GM18517 (cell line): ENCODE results near the gene SMIM10.
"Not testable (repeated sequence)": the region's sequence is repeated elsewhere in the genome, so short reads cannot be mapped to it uniquely, and the experiment has no call there.

Source experiments
- ATAC-seq: cut with Tn5 transposase; IDR thresholded peaks from one replicate; pipeline ENCODE4 v1.9.1; 2021; ENCODE audit warnings: mild to moderate bottlenecking, moderate library complexity; ENCODE audit not compliant: unreplicated experiment

The SMIM10 gene

GRCh38 chrX:135009838-135010237 is 19.0 kb downstream of the SMIM10 start:
- no peak for ATAC-seq

- no peak for ATAC-seq
These were observed 20.1 kb downstream of the SMIM10 start for GRCh38 chrX:135010921-135011320.

- no peak for ATAC-seq
These were observed 24.9 kb downstream of the SMIM10 start for GRCh38 chrX:135015523-135016245.

DNA sequence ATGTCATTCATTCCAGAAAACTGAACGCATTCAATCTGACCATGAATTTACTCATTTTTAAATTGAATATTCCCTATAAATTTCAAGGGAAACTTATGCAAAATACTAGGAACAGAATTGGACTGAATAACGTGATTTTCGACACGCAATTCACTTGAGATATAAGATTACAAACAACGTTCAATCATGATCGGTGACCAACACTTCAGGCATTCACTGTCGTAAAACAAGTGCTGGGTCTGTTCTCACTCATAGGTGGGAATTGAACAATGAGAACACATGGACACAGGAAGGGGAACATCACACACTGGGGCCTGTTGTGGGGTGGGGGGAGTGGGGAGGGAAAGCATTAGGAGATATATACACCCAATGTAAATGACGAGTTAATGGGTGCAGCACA is 29.1 kb downstream of the SMIM10 start:
- not testable (repeated sequence) for ATAC-seq

DNA sequence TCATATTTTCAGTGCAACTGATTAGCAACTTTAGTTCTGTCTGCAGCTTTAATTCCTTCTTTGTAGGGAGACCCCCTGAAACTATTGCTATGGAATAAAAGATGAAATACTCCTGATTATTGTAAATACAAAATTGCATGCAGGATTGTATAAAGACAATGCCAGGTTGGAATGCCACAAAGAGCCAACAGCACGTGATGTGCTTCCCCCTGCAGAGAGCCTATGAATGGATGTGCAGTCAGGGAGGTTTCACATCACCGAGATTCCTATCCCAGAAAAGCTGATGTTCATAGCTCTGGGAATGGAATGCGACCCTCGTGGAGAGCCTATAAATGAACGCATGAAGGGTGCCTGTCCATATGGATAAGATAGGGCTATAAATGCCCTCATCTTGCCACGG is 33.0 kb downstream of the SMIM10 start:
- not testable (repeated sequence) for ATAC-seq

- no peak for ATAC-seq
These were observed 33.7 kb downstream of the SMIM10 start for GRCh38 chrX:135024526-135024925.

- not testable (repeated sequence) for ATAC-seq
These were observed 39.6 kb downstream of the SMIM10 start for GRCh38 chrX:135030207-135030963.

DNA sequence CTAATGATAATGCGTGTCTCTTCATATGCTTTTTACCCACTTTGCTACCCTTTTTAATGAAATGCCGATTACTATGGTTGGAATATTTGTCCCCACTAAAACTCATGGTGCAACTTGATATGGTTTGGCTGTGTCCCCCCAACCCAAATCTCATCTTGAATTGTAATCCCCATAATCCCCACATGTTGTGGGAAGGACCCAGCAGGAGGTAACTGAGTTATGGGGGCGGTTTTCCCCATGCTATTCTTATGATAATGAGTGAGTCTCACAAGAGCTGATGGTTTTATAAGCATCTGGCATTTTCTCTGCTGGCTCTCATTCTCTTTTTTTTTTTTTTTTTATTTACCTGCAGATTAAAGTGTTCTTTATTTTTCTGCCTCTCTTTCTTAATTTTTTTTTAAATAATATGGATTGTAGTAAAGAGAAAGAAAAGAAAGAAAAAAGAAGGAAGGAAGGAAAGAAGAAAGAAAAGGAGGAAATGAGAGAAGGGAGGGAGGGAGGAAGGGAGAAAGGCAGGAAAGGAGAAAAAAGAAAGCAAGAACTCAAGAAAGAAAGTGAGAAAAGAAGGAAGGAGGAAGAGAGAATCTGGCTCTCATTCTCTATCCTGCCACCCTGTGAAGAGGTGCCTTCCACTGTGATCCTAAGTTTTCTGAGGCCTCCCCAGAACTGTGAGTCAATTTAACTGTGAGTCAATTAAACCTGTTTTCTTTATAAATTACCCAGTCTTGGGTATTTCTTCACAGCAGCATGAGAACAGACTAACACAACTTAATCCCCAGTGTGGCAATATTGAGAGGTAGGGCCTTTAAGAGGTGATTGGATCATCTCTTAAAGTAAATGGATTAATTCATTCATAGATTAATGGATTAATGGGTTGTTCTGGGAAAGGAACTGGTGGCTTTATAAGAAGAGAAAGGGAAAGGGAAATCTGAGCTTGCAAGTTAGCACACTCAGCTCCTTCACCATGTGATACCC is 50.6 kb downstream of the SMIM10 start:
- ATAC-seq = not testable (repeated sequence)
